HFF-Myc (cell line): ENCODE measurements around the gene MRGPRG.
"Not testable (repeated sequence)": the region's sequence is repeated elsewhere in the genome, so short reads cannot be mapped to it uniquely, and the experiment has no call there.

Experiments used
- DNase-seq: peaks from one replicate; pipeline ENCODE4 v3.0.0-alpha.2; 2011; ENCODE audit warnings: low read depth; ENCODE audit errors: extremely low read depth
- H3K4me3 ChIP-seq: replicated peaks from 2 replicates; pipeline ENCODE4 v1.5.1; 2011; ENCODE audit warnings: low read depth, mild to moderate bottlenecking, control low read depth, low read length
- CTCF ChIP-seq: IDR thresholded peaks from 2 replicates; pipeline ENCODE4 v1.5.1; 2012; ENCODE audit warnings: mild to moderate bottlenecking, low read depth, low read length, control low read depth; ENCODE audit errors: missing control alignments

The MRGPRG gene

GRCh38 chr11:3169255-3170043, 49.2 kb downstream of the MRGPRG start:
- H3K4me3 ChIP-seq: peak overlapping the region; percentile 45
- DNase-seq: no peak
- TF ChIP-seq CTCF: peak; percentile 7

GRCh38 chr11:3168742-3169254, 49.8 kb downstream of the MRGPRG start:
- not testable (repeated sequence) for DNase-seq
- H3K4me3 ChIP-seq: peak overlapping the region; percentile 45
